Glomerular endothelial cell (primary cell): ENCODE measurements around the gene CRAT. TPM values are rescaled to one million over a fixed set of nuclear protein-coding genes. Genes with fewer than 3 reads are reported as not detected.

Experiments
- DNase-seq: peaks from one replicate; pipeline ENCODE4 v3.0.0-alpha.2; 2011; ENCODE audit warnings: low read depth, low spot score; ENCODE audit errors: extremely low read depth
- total RNA-seq: library from RNA; depleted of rRNA; stranded (reverse); fragments of >200 nt; gene quantifications from 2 replicates; pipeline ENCODE4 v1.2.3, GENCODE V29; 2015

Gene CRAT
- total RNA-seq, 1 donor from 2014 or later = 46.1 TPM

- no peak for DNase-seq
These were observed 16.0 kb downstream of the CRAT start for GRCh38 chr9:129094387-129095169.

- no peak for DNase-seq
These were observed 16.8 kb downstream of the CRAT start for GRCh38 chr9:129093602-129094386.

GRCh38 chr9:129089246-129089645, 21.3 kb downstream of the CRAT start:
- DNase-seq = no peak

GRCh38 chr9:129084087-129084486, 26.5 kb downstream of the CRAT start:
- DNase-seq = no peak

- DNase-seq = no peak
These were observed 29.1 kb downstream of the CRAT start for GRCh38 chr9:129081388-129081904.

- peak; percentile 87 for DNase-seq
These were observed 29.8 kb downstream of the CRAT start, which contains the start of gene DOLPP1 for GRCh38 chr9:129080601-129081387. Gene DOLPP1, plus strand, starts transcription at chr9:129081111. Its CDS starts 21 bp downstream, at chr9:129081132.

- DNase-seq = no peak
These were observed 30.3 kb downstream of the CRAT start for GRCh38 chr9:129080298-129080600.

- DNase-seq = no peak
These were observed 30.8 kb downstream of the CRAT start for GRCh38 chr9:129079829-129080228.

- no peak for DNase-seq
These were observed 31.7 kb downstream of the CRAT start for GRCh38 chr9:129078691-129079503.

- DNase-seq = no peak
These were observed 33.4 kb downstream of the CRAT start for GRCh38 chr9:129077236-129077635.

GRCh38 chr9:129076640-129077037, 34.0 kb downstream of the CRAT start:
- DNase-seq = no peak

GRCh38 chr9:129075996-129076639, 34.5 kb downstream of the CRAT start:
- no peak for DNase-seq

- no peak for DNase-seq
These were observed 36.5 kb downstream of the CRAT start for GRCh38 chr9:129074106-129074505.

GRCh38 chr9:129073404-129073803, 37.2 kb downstream of the CRAT start:
- DNase-seq = no peak

- DNase-seq = no peak
These were observed 38.4 kb downstream of the CRAT start for GRCh38 chr9:129072171-129072570.

- no peak for DNase-seq
These were observed 39.0 kb downstream of the CRAT start for GRCh38 chr9:129071526-129072126.

- DNase-seq = no peak
These were observed 39.7 kb downstream of the CRAT start for GRCh38 chr9:129070696-129071525.

- DNase-seq = no peak
These were observed 40.5 kb downstream of the CRAT start for GRCh38 chr9:129069862-129070641.
